Measurements from ENCODE around the gene OOSP4B. TPM values are rescaled to one million over a fixed set of nuclear protein-coding genes. Genes with fewer than 3 reads are reported as not detected.

Gene OOSP4B
- not detected in 2 replicates for total RNA-seq

GRCh38 chr11:60016881-60017280 lies at the start of gene OOSP4B:
Gene OOSP4B, plus strand, starts transcription at chr11:60017181.

GRCh38 chr11:60040109-60040508 lies 23.1 kb downstream of the OOSP4B start, which contains the start of gene OOSP2:
Gene OOSP2, plus strand, starts transcription at chr11:60040409. Its CDS starts 51 bp downstream, at chr11:60040460.

GRCh38 chr11:60056349-60056969 lies 39.5 kb downstream of the OOSP4B start, which contains the start of gene MS4A3:
Gene MS4A3, plus strand, starts transcription at chr11:60056665. Its CDS starts 4,496 bp downstream, at chr11:60061161.

Other genes with a start within 250 kb of the OOSP4B start
- 27.7 and 28.0 TPM in 2 replicates for gene MRPL16, start 206.4 kb upstream of the OOSP4B start, total RNA-seq
- gene CBLIF, start 171.7 kb upstream of the OOSP4B start, total RNA-seq = not detected in 2 replicates
- gene TCN1, start 150.7 kb upstream of the OOSP4B start, total RNA-seq = 3.9 and 14.9 TPM in 2 replicates
- not detected in 2 replicates for gene OOSP3, start 138.4 kb upstream of the OOSP4B start, total RNA-seq
- not detected in 2 replicates for gene OOSP1, start 78.7 kb upstream of the OOSP4B start, total RNA-seq
- gene OOSP4A, start 53.1 kb upstream of the OOSP4B start, total RNA-seq = not detected in 2 replicates
- gene OOSP2, start 23.2 kb downstream of the OOSP4B start, total RNA-seq = not detected in 2 replicates
- gene MS4A3, start 39.5 kb downstream of the OOSP4B start, total RNA-seq = not detected in 2 replicates
- not detected in 2 replicates for gene MS4A2, start 71.5 kb downstream of the OOSP4B start, total RNA-seq
- not detected in 2 replicates for gene MS4A6A, start 165.9 kb downstream of the OOSP4B start, total RNA-seq
- not detected in 2 replicates for gene MS4A4E, start 226.0 kb downstream of the OOSP4B start, total RNA-seq